GM18870 (cell line): ENCODE measurements around the gene SMPD1.

Source experiments
- ATAC-seq: cut with Tn5 transposase; IDR thresholded peaks from one replicate; pipeline ENCODE4 v1.9.1; 2021; ENCODE audit warnings: moderate library complexity; ENCODE audit not compliant: unreplicated experiment

The SMPD1 gene

GRCh38 chr11:6389905-6390717, at the start of gene SMPD1:
TSS of gene SMPD1 (plus strand) at chr11:6390474. CDS start at chr11:6390599, 125 bp downstream.
- peak; percentile 91 for ATAC-seq

DNA sequence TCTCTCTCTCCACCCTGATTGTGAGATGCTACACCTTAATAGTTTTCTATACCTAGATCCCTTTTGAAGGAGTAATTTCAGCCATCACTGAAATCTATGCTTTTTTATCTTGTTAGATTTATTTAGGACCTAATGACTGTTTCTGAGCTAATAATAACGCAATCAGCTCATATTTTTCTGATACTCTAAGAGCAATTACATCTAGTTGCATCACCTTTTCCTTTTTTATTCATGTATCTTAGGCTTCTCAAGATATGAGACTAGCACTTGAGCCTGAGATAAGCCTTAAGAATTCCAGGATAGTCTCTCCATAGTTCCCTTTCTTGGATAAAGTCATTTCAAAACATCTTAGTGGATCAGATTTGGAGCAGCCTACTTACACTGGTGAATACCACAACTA, 44.9 kb upstream of the SMPD1 start:
- ATAC-seq: no peak

DNA sequence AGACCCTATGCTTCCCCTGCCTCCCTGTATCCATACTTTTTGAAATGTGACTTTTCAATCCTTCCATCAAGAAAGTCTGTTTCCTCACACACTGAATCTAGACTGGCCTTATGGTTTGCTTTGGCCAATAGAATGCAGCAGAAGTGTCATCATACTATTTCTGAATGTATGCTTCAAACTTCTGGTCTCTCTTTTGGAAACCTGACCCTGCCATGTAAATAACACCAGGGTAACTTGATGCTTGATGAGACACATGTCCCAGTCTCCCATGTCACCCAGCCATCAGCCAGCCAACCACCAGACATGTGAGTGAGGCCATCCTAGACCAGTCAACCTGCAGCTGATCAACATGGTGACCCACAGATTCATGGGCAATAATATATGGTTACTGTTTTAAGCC, 40.2 kb upstream of the SMPD1 start:
- ATAC-seq: no peak

DNA sequence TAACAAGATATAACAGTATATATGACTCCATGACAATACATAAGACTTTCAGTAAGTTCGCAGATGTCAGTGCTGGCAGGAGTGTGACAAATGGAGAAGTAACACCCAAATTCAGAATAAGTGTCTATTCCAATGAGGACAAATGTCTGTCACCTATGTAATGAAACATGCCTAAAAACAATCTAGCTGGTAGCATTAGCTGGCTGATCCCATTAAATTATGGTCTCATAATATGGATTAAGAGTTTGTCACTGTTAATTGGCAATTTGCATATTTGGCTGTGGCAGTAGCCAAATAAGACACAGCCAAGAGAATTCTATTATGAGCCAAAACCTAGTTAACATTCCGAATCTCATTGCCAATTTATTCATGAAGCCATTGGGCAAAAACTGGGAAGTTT, 39.8 kb upstream of the SMPD1 start:
- no peak for ATAC-seq

DNA sequence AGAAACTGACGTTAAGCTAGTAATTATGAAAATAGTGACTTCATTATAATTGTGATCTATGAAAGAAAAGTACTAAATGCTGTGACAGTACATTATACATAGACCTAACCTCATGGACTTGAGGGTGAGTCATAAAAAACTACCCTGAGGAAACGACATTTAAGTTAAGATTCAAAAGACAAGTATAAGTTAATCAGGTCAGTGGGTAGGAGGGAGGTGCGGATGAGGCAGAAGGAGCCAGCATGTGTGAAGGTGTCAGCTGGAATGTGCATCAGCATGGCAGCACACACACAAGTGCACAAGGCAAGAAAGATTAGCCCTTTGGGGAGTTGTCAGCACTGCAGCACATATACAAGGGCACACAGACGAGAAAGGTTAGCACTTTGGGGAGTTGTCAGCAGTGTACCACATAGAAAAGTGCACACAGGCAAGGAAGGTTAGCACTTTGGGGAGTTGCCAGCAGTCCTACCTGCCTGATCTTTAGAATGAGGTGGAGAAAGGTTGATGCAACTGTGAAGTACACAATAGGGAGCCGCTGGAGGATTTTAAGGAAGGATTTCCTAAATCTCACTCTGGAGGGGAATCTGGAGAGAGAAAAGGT, 38.4 kb upstream of the SMPD1 start:
- no peak for ATAC-seq

- peak; percentile 71 for ATAC-seq
These were observed 36.8 kb upstream of the SMPD1 start for GRCh38 chr11:6353367-6353987.

DNA sequence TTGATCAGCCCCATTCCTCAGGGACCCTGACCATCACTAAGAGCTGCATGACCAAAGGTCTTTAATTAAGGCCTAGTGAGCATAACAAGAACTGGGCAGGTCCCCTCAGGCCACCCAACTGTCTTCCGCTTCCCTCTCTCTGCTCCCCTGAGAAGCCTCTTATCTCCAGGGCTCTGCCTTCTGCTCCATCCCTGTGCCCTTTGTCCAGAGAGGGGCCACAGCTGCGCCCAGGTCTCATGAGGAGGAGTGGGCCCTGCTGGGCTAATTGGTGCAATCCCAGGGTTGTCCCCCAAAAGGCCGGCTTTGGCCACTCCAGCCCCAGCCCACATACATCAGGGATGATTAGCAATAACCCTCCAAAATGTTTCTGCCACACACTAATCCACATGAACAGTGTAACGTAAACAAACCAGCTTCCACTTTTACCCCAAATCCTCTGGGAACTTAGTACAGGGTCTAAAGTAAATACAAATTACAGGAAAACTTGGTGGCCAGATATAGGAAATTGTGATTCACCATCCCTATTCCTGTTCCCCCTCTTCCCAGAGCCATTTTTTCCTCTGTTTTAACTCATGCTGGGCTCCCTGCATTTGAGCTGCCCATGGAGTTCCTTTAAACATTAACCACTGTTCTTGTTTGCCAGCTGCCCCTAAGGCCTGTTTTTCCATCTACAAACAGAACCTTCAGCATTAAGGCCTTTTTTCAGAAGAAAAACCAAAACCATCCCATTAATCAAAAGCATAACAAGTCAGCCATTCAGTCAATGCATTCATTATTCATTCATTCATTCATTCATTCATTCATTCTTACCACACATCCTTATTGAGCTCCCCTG, 35.4 kb upstream of the SMPD1 start:
- ATAC-seq: no peak

GRCh38 chr11:6356503-6357055, 33.7 kb upstream of the SMPD1 start:
- no peak for ATAC-seq

GRCh38 chr11:6357222-6357621, 33.1 kb upstream of the SMPD1 start:
- no peak for ATAC-seq

DNA sequence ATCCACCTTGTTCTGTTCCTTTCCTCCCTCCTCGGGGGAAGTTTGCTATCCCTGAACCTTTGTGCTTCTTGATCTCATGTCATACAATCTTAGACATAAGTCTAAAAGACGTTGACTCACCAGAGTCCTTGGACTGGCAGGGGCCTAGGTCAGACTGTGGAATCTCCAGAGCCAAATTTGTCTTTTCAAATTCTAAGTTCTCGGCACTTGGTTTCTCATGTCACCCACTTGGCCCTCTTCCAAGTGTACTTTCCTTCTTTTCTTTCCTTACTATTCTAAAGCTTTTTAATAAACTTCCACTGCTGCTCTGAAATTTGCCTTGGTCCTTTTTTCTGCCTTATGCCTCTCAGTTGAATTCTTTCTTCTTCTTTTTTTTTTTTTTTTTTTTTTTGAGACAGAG, 30.1 kb upstream of the SMPD1 start:
- no peak for ATAC-seq

GRCh38 chr11:6362185-6362872, 27.9 kb upstream of the SMPD1 start:
- no peak for ATAC-seq

DNA sequence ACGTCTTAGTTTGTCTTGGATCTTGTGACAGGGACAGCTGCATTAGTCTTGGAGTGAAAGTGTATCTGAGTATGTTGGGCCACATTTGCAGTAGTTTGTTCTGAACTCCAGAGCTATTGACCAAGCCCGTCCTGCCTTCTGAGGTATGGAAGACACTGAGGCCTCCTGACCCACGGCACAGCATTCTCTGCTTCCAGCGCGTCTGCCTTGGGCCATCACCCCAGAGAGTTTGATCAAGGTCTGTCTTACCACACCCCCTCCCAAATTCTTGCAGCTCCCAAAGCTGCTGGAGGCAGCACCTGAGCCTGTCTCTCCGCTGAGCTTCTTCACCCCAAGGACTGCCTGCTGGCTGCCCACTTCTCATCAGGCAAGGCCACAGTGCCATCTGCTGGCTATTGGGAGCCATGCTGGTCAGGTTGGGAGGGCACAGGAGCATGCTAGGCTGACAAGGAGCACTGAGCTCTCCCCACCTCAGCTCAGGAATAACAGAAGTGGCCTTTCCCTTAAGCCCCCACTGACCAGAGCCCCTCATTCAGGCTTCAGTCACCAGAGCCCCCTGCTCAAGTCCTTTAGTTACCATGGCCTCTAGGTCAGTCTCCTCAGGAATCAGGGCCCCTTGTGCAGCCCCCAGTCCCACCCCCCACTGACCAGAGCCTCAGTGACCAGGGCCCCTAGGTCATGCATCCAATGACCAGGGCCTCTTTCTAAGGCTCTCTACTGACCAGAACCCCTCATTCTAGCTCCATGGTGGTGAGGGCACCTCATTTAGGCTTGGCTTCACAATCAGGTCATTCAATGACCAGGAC, 27.2 kb upstream of the SMPD1 start:
- ATAC-seq: peak; percentile 60

GRCh38 chr11:6365659-6366058, 24.6 kb upstream of the SMPD1 start:
- no peak for ATAC-seq

DNA sequence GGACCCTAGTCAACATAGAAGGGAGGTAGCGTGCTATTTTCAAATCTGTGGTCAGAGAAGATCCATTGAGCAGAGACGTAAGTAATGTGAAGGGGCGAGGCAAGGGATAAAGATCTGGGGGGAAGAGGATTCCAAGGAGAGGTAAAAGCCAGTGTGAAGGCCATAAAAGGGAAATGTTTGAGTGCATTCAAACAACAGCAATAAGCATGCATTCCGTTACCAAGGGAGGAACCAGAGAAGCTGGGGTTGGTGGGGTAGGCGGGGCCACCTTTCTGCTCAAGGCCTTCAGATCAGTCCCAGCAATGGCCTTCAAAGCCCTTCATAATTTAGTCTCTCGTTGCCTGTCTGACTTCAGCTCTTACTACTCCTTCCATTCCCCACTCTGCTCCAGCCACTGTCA, 18.4 kb upstream of the SMPD1 start:
- ATAC-seq: no peak

DNA sequence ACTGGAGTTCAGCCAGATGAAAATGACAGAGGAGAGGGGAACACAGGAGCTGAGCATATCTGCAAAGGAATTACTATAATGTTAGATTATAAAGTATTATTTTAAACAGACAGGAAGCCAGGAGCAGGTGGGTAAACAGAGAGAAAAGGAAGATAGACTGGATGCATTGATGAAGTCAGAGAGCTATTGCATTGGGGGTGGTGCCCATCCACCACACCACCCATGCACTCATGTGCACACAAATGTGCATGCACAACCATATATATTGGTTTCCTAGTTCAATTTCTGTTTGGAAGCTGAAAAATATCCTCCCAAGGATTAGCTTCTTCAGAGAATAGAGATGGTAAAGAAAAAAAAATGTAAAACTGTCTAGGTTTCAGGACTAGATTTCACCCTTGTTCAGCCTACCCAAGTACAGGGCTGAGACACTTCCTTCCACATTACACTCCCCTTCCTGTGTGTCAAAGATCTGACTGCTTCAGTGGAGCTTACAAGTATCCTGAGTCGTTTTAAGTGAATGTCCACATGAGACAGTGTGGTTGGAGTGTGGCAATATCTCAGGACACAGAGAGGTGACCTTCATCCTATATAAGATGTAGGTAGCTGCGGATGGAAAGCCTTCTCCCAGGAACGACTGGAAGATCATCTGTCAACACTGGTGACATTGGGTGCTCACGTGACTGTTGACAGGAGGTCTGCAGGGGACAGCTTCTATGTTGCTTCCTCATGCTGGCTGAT, 12.2 kb upstream of the SMPD1 start:
- ATAC-seq: no peak

- no peak for ATAC-seq
These were observed 11.7 kb upstream of the SMPD1 start for GRCh38 chr11:6378640-6378989.

DNA sequence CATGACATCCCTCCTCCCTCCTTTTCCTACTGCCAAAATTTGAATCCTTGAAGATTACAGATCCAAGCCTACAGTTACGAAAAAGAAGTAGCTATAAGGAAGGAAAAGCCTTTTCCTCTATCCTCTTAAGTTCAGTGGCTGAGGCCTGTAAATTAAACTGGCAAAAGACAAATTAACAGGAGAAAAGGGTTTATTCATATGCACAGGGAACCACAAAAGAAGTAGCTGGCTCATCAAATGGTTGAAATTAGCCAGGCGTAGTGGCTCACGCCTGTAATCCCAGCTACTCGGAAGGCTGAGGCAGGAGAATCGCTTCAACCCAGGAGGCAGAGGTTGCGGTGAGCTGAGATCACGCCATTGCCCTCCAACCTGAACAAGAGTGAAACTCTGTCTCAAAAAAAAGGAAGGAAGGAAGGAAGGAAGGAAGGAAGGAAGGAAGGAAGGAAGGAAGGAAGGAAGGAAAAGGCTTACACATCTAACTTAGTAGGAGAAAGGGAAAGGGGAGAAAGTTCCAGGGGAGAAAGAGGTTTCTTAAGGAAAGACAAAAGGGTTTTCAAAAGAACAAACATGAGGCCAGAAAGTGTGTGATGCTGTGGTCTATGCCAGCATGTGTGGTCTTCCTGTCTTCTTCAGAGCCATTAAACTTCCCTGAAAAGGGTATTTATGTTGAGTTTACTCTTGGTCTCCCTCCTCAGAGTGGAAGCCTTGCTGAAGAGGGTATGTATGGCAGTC, 5.1 kb upstream of the SMPD1 start:
- ATAC-seq: no peak
